ENCODE results near the gene C1QTNF9. TPM values are rescaled to one million over a fixed set of nuclear protein-coding genes. Genes with fewer than 3 reads are reported as not detected.

C1QTNF9 gene
- total and polyA plus RNA-seq, 2 donors (not counting 3 experiments of a cell fraction or from before 2014, with no cell fraction given): not detected

DNA sequence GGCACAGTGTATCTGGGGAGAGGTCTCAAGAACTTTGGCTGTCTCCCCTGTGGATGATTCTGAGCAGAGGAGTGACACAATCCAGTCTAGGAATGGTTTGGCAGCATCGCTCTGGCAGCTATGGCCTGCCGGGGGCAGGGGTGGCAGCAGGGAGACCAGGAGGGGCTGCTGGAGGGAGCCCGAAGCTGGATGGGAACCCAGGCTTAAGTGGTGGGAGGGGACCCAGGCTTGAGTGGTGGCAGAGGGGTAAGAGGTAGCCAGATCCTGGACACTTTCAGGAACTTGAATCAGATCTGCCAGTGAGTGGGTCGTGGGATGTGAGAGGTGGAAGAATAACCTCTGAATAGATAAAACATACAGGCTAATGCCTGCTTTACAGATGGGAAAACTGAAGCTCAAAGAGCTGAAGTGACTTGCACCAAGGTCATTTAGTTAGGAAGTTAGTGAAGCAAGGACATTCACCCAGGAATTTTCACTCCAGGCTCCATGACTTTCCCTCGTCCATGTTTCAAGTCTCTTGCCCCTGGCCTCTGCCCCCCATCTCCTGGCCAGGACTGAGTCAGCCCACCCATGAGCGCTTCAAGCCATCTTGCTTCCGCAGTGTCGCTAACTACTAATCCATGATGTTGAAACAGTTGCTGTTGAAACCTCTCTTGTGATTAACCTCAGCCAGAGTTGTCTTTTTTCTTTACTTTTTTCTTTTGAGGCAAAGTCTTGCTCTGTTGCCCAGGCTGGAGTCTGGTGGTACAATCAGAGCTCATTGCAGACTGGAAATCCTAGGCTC lies 29.9 kb upstream of the C1QTNF9 start:
- dilution Hi-C loops (cut with MboI; ENCODE audit: extremely low pct_ligation_motif_present, low sequenced_read_pairs): no loop called here
- no peak overlapping the region for H3K27ac ChIP-seq (ENCODE audit: insufficient read depth, low read depth, low read length)
- TF ChIP-seq, protein P1, sequence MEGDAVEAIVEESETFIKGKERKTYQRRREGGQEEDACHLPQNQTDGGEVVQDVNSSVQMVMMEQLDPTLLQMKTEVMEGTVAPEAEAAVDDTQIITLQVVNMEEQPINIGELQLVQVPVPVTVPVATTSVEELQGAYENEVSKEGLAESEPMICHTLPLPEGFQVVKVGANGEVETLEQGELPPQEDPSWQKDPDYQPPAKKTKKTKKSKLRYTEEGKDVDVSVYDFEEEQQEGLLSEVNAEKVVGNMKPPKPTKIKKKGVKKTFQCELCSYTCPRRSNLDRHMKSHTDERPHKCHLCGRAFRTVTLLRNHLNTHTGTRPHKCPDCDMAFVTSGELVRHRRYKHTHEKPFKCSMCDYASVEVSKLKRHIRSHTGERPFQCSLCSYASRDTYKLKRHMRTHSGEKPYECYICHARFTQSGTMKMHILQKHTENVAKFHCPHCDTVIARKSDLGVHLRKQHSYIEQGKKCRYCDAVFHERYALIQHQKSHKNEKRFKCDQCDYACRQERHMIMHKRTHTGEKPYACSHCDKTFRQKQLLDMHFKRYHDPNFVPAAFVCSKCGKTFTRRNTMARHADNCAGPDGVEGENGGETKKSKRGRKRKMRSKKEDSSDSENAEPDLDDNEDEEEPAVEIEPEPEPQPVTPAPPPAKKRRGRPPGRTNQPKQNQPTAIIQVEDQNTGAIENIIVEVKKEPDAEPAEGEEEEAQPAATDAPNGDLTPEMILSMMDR (IDR thresholded peaks at IDR 0.05; ENCODE audit: extremely low read depth in 1 of 2, insufficient read depth in 1 of 2, low read depth in 1 of 2, low read length in 2 of 2): no peak
- no peak for TF ChIP-seq MYC (IDR thresholded peaks at IDR 0.05; ENCODE audit: low read depth, low read length)
- DNase-seq (ENCODE audit: low read depth, low spot score) (no peak), FAIRE-seq (no peak)
- ChIA-PET CTCF (interaction anchor here (0.8 kb wide), 1 partner anchor 9 kb away, joined by 3 read pairs; no protein-coding TSS in a partner anchor), POLR2A (no interaction called here)
- H3K27me3 ChIP-seq (ENCODE audit: control insufficient read depth in 2 of 2, insufficient read depth in 2 of 2, low read length in 2 of 2): no peaks in the 10 kb centered on the region
- no peaks in the 10 kb centered on the region for H3K36me3 ChIP-seq (ENCODE audit: control insufficient read depth in 2 of 2, extremely low read depth in 1 of 2, insufficient read depth in 2 of 2, low read length in 2 of 2)
- H3K4me1 ChIP-seq (ENCODE audit: control insufficient read depth, extremely low read depth, insufficient read depth, low read length): no peaks in the 10 kb centered on the region
- H3K9me1 ChIP-seq (replicated peaks; ENCODE audit: control insufficient read depth, extremely low read depth, insufficient read depth, low read length): no peaks in the 10 kb centered on the region
- BruUV-seq (replicated peaks): no TSS peak
- H3K79me2 ChIP-seq (ENCODE audit: control insufficient read depth, insufficient read depth, low read length): no peaks in the 10 kb centered on the region
- H3K4me3 ChIP-seq (replicated peaks in 1 of 3; ENCODE audit: insufficient read depth in 1 of 3, low read depth in 1 of 3, low read length in 3 of 3): no peak overlapping the region
- no peaks in the 10 kb centered on the region for H3K9me3 ChIP-seq (replicated peaks; ENCODE audit: control insufficient read depth, insufficient read depth, low read length)
- intact Hi-C loops (cut with micrococcal nuclease): no loop called here
- no peaks in the 10 kb centered on the region for H4K20me1 ChIP-seq (replicated peaks; ENCODE audit: control insufficient read depth, extremely low read depth, insufficient read depth, low read length)
- H3K4me2 ChIP-seq (ENCODE audit: insufficient read depth, low read length): no peak overlapping the region
- no peak overlapping the region for H2AFZ ChIP-seq (ENCODE audit: low read depth, low read length)
- H3K9ac ChIP-seq (replicated peaks; ENCODE audit: extremely low read depth, insufficient read depth, low read length): no peak overlapping the region

DNA sequence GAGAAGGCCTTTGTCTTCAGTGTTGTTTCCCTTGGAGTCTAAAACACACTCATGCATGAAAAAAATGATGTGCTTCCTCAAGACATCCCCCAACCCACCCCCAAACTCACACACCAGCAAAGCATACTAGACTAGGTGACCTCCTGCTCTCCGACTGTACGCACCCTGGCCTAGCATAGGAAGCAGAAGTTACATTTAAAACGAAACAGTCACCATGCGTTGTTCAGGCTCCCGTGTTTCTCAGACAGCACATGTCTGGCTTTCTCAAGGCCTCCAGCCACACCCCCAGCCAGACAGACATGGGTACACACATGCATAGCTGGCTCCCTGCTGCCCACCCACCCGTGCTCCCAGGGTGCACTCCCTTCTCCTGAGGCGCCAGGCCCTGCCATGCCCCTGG lies 28.7 kb upstream of the C1QTNF9 start:
- CTCF ChIA-PET: no interaction called here

More for the DNA sequence above, 28.7 kb upstream of the C1QTNF9 start:
- Histone ChIP-seq H3K79me2 (ENCODE audit: control insufficient read depth, insufficient read depth, low read length) (no peaks in the 10 kb centered on the region), H3K4me1 (ENCODE audit: control insufficient read depth, extremely low read depth, insufficient read depth, low read length) (no peaks in the 10 kb centered on the region), H3K27me3 (ENCODE audit: control insufficient read depth in 2 of 2, insufficient read depth in 2 of 2, low read length in 2 of 2) (no peaks in the 10 kb centered on the region), H3K4me2 (ENCODE audit: insufficient read depth, low read length) (no peak overlapping the region), H4K20me1 (replicated peaks; ENCODE audit: control insufficient read depth, extremely low read depth, insufficient read depth, low read length) (no peaks in the 10 kb centered on the region), H3K36me3 (ENCODE audit: control insufficient read depth in 2 of 2, extremely low read depth in 1 of 2, insufficient read depth in 2 of 2, low read length in 2 of 2) (no peaks in the 10 kb centered on the region), H2AFZ (ENCODE audit: low read depth, low read length) (no peak overlapping the region), H3K27ac (ENCODE audit: insufficient read depth, low read depth, low read length) (no peak overlapping the region), H3K9ac (replicated peaks; ENCODE audit: extremely low read depth, insufficient read depth, low read length) (no peak overlapping the region), H3K4me3 (replicated peaks in 1 of 3; ENCODE audit: insufficient read depth in 1 of 3, low read depth in 1 of 3, low read length in 3 of 3) (no peak overlapping the region), H3K9me1 (replicated peaks; ENCODE audit: control insufficient read depth, extremely low read depth, insufficient read depth, low read length) (no peaks in the 10 kb centered on the region), H3K9me3 (replicated peaks; ENCODE audit: control insufficient read depth, insufficient read depth, low read length) (no peaks in the 10 kb centered on the region)
- intact Hi-C loops (cut with micrococcal nuclease): no loop called here
- TF ChIP-seq, protein P2, sequence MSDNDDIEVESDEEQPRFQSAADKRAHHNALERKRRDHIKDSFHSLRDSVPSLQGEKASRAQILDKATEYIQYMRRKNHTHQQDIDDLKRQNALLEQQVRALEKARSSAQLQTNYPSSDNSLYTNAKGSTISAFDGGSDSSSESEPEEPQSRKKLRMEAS (IDR thresholded peaks at IDR 0.05; ENCODE audit: insufficient read depth, insufficient read length): no peak
- TF ChIP-seq GATA2 (IDR thresholded peaks at IDR 0.05; ENCODE audit: insufficient read depth, insufficient read length, low read depth, low read length): no peak
- TF ChIP-seq POLR2AphosphoS5 (IDR thresholded peaks at IDR 0.05; ENCODE audit: insufficient read depth, low read depth, low read length): no peak
- TF ChIP-seq EZH2 (IDR thresholded peaks at IDR 0.05; ENCODE audit: borderline replicate concordance, low read depth, low read length, severe bottlenecking): no peak
- TF ChIP-seq, protein P1 (IDR thresholded peaks at IDR 0.05; ENCODE audit: extremely low read depth in 1 of 2, insufficient read depth in 1 of 2, low read depth in 1 of 2, low read length in 2 of 2): no peak
- TF ChIP-seq JUN (IDR thresholded peaks at IDR 0.05; ENCODE audit: borderline replicate concordance, insufficient read depth, insufficient read length, low read depth): no peak
- TF ChIP-seq POLR2A (IDR thresholded peaks at IDR 0.05; ENCODE audit: low read depth, low read length): no peak
- no peak for TF ChIP-seq FOS (IDR thresholded peaks at IDR 0.05; ENCODE audit: borderline replicate concordance, insufficient read depth, low read length)
- no peak for TF ChIP-seq MYC (IDR thresholded peaks at IDR 0.05; ENCODE audit: low read depth, low read length)
- no TSS peak for BruUV-seq (replicated peaks)
- POLR2A ChIA-PET: no interaction called here
- DNase-seq (ENCODE audit: low read depth, low spot score) (no peak), FAIRE-seq (no peak)
- dilution Hi-C loops (cut with MboI; ENCODE audit: extremely low pct_ligation_motif_present, low sequenced_read_pairs): no loop called here
